ENCODE measurements around the gene SLC7A14. TPM values are rescaled to one million over a fixed set of nuclear protein-coding genes. Genes with fewer than 3 reads are reported as not detected.

Gene SLC7A14
- total RNA-seq, 1 donor from 2014 or later = under 0.01 TPM

GRCh38 chr3:170539897-170540296 lies 46.0 kb downstream of the SLC7A14 start:
- DNase-seq (ENCODE audit: low read depth in 2 of 2) = peak in 1 of 2 donors; percentile 15

- DNase-seq (ENCODE audit: low read depth in 2 of 2) = no peak
Observed at GRCh38 chr3:170536712-170537111, 49.2 kb downstream of the SLC7A14 start.

GRCh38 chr3:170534227-170534626 lies 51.6 kb downstream of the SLC7A14 start:
- no peak for DNase-seq (ENCODE audit: low read depth in 2 of 2)

- no peak for DNase-seq (ENCODE audit: low read depth in 2 of 2)
Observed at GRCh38 chr3:170532573-170532972, 53.3 kb downstream of the SLC7A14 start.

- DNase-seq (ENCODE audit: low read depth in 2 of 2) = no peak
Observed at GRCh38 chr3:170531657-170532335, 54.1 kb downstream of the SLC7A14 start.

- peak; percentile 7 to 46 for DNase-seq (ENCODE audit: low read depth in 2 of 2)
Observed at GRCh38 chr3:170531054-170531453, 54.8 kb downstream of the SLC7A14 start.

- no peak for DNase-seq (ENCODE audit: low read depth in 2 of 2)
Observed at GRCh38 chr3:170529912-170530311, 56.0 kb downstream of the SLC7A14 start.

- no peak for DNase-seq (ENCODE audit: low read depth in 2 of 2)
Observed at GRCh38 chr3:170529346-170529745, 56.5 kb downstream of the SLC7A14 start.

GRCh38 chr3:170528726-170529125 lies 57.1 kb downstream of the SLC7A14 start:
- DNase-seq (ENCODE audit: low read depth in 2 of 2) = no peak

GRCh38 chr3:170524073-170524472 lies 61.8 kb downstream of the SLC7A14 start:
- peak; percentile 33 to 61 for DNase-seq (ENCODE audit: low read depth in 2 of 2)

GRCh38 chr3:170523248-170523647 lies 62.6 kb downstream of the SLC7A14 start:
- peak in 1 of 2 donors; percentile 70 for DNase-seq (ENCODE audit: low read depth in 2 of 2)

GRCh38 chr3:170522201-170522600 lies 63.7 kb downstream of the SLC7A14 start:
- no peak for DNase-seq (ENCODE audit: low read depth in 2 of 2)

GRCh38 chr3:170520996-170521395 lies 64.9 kb downstream of the SLC7A14 start:
- DNase-seq (ENCODE audit: low read depth in 2 of 2) = peak; percentile 22 to 94

- peak in 1 of 2 donors; percentile 16 for DNase-seq (ENCODE audit: low read depth in 2 of 2)
Observed at GRCh38 chr3:170517242-170517945, 68.5 kb downstream of the SLC7A14 start.

GRCh38 chr3:170513642-170514041 lies 72.2 kb downstream of the SLC7A14 start:
- DNase-seq (ENCODE audit: low read depth in 2 of 2) = no peak

- no peak for DNase-seq (ENCODE audit: low read depth in 2 of 2)
Observed at GRCh38 chr3:170511371-170511770, 74.5 kb downstream of the SLC7A14 start.

- DNase-seq (ENCODE audit: low read depth in 2 of 2) = no peak
Observed at GRCh38 chr3:170508839-170509238, 77.0 kb downstream of the SLC7A14 start.

GRCh38 chr3:170508291-170508690 lies 77.6 kb downstream of the SLC7A14 start:
- DNase-seq (ENCODE audit: low read depth in 2 of 2) = no peak

- DNase-seq (ENCODE audit: low read depth in 2 of 2) = no peak
Observed at GRCh38 chr3:170507063-170507462, 78.8 kb downstream of the SLC7A14 start.

GRCh38 chr3:170506556-170506955 lies 79.3 kb downstream of the SLC7A14 start:
- DNase-seq (ENCODE audit: low read depth in 2 of 2) = peak; percentile 26 to 47

- DNase-seq (ENCODE audit: low read depth in 2 of 2) = no peak
Observed at GRCh38 chr3:170502297-170502696, 83.6 kb downstream of the SLC7A14 start.

- DNase-seq (ENCODE audit: low read depth in 2 of 2) = no peak
Observed at GRCh38 chr3:170500995-170501394, 84.9 kb downstream of the SLC7A14 start.

- DNase-seq (ENCODE audit: low read depth in 2 of 2) = no peak
Observed at GRCh38 chr3:170500462-170500861, 85.4 kb downstream of the SLC7A14 start.
